HG03280 (cell line): ENCODE data around the gene AFAP1.

ENCODE experiments used
- ATAC-seq: cut with Tn5 transposase; IDR thresholded peaks from one replicate; pipeline ENCODE4 v1.9.1; 2021; ENCODE audit warnings: mild to moderate bottlenecking, moderate library complexity; ENCODE audit not compliant: unreplicated experiment

Gene AFAP1

DNA sequence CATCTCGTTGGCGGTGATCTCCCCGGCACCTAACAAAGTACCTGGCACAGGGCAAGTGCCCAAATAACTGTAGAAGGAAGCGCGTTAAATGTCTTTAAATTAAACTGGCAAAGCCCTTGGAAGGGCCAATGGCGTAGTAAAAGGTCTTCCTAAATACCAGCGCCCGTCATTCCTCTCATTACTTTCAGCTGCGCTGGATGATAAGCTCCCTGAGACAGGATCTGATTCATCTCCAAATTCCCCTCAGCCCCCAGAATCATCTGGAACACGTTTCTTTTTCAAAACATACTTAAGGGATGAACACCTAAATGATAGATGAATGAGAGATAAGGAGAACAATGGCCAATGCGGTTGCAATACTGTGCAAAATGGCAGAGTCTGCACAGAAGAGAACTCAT, 95.1 kb downstream of the AFAP1 start:
- no peak for ATAC-seq

GRCh38 chr4:7843831-7844593, 95.6 kb downstream of the AFAP1 start:
- ATAC-seq: peak; percentile 84

DNA sequence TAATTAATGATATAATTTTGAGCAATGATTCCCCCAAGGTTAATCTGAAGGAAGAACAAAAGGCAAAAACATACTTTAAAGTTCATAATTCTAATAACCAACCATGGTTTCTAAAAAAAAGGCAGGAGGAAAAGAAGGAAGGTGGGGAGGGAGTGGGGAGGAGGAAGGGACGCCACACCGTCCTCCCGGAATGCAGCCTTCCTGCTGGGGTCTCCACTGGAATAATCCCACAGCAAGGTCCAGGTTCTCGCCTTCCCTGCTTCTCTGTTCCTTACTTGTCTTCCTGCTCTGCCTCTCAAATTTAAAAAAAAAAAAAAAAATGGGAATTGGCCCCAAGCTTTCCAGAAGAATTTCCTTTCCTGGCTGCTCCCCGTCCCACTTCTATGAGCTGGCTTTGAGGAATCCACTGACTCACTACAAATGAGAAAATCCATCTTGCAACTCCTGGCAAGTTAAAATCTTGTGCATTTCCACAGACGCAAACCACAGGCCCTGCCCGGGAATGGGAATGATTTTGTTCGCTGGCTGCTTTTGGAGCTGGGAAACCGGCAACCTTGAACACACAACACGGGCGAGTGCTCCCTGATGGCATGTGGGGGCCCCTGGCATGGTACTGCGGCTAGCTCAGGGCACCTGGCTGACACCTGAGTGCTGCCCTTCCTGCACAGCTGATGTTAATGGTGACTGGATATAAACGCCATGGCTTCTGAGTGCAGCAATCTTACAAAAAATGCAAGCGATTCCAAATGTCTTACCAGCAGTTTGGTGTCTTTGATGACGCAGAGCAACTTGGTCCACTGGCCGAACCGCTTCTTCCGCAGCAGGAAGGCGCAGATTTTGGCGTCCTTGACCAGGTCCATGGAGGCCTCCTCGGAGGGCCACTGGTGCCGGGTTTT, 97.0 kb downstream of the AFAP1 start:
- no peak for ATAC-seq

GRCh38 chr4:7841894-7842293, 97.8 kb downstream of the AFAP1 start:
- no peak for ATAC-seq

- ATAC-seq: no peak
These were observed 98.6 kb downstream of the AFAP1 start for GRCh38 chr4:7841071-7841470.

DNA sequence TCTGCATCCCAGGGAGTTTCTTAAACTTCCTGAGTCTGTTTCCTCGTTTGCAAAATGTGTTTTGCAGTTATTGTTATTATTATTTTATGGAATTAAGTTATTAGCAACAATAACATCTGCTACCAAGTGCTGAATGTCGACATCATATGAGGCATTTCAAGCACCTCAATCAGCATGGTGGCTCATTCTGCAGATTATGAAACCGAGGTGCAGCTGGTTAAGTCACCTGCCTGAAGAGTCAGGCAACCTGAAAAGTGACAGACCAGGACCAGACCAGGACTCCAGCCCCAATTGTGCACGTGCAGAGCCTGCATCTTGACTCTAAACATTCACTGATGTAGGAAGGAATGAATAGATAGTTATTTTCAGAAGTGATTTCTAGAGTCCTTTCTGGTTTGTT, 99.8 kb downstream of the AFAP1 start:
- no peak for ATAC-seq

- no peak for ATAC-seq
These were observed 101.4 kb downstream of the AFAP1 start for GRCh38 chr4:7838136-7838782.

DNA sequence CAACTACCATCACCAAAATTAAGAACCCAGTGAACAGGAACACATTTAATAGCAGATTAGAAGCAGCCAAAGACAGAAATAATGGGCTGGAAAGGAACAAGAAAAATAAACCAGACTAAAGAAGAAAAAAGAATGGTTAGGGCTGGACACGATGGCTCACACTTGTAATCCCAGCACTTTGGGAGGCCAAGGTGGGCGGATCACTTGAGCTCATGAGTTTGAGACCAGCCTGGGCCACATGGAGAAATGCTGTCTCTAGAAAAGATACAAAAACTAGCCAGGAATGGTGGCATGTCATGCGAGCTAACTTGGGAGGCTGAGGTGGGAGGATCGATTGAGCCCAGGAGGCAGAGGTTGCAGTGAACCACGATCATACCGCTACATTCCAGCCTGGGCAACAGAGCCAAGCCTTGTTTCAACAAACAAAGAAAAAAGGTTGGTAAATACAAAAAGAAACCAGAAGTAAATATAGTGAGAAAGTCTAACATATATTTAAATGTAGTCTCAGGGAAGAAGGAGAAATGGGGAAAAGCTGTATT, 102.0 kb downstream of the AFAP1 start:
- no peak for ATAC-seq

GRCh38 chr4:7831858-7832730, 107.6 kb downstream of the AFAP1 start:
- ATAC-seq: no peak

GRCh38 chr4:7831330-7831729, 108.3 kb downstream of the AFAP1 start:
- peak; percentile 82 for ATAC-seq

GRCh38 chr4:7830747-7831146, 108.9 kb downstream of the AFAP1 start:
- no peak for ATAC-seq

- no peak for ATAC-seq
These were observed 109.7 kb downstream of the AFAP1 start for GRCh38 chr4:7829652-7830580.

DNA sequence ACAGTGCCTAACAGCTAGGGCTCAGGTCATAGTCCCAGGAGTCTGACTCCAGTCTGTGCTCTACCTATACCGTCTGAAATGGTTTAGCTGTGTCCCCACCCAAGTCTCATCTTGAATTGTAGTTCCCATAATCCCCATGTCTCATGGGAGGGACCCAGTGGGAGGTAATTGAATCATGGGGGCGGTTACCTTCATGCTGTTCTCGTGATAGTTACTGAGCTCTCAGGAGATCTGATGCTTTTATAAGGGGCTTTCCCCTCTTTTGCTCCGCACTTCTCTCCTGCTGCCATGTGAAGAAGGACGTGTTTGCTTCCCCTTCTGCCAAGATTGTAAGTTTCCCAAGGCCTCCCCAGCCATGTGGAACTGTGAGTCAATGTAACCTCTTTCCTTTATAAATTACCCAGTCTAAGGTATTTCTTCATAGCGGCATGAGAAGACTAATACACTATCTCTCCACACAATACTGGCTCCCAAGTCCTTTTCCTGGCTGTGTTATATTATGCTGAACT, 110.8 kb downstream of the AFAP1 start:
- no peak for ATAC-seq

- peak; percentile 41 for ATAC-seq
These were observed 111.5 kb downstream of the AFAP1 start for GRCh38 chr4:7828011-7828720.

DNA sequence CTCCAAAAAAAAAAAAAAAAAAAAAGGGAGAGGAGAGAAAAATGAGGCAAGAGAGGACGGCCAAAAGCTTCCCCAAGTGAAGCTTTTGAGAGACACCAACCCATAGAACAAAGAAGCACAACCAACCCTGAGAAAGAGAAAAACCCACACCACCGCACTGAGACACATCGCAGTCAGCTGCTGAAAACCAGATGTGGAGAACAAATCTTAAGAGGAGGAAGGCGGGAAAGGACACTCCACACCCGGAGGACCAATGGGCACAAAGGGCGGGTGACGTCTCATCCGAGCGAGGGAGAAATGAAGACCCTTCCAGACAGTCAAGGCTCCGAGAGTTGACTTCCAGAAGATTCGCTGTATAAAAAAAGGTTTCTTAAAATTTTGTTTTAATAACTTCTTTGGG, 112.1 kb downstream of the AFAP1 start:
- no peak for ATAC-seq

DNA sequence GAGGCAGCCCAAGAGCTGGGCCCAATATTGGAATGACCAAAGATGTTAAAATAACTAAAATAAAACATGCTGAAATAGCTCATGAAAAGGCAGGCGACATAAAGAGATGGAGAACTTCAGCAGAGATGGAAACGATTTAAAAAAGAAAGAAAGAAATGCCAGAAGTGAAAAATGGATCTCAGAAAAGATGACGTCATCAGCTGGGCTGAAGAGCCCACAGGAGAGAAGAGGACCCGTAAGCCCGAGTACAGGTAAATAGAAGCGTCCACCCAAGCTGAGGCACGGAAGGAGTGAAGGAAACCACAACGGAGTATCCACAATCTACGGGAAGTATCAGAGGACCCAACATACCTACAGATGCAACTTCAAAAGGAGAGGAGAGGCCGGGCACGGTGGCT, 112.8 kb downstream of the AFAP1 start:
- no peak for ATAC-seq

- ATAC-seq: no peak
These were observed 113.3 kb downstream of the AFAP1 start for GRCh38 chr4:7826176-7826908.

- ATAC-seq: no peak
These were observed 115.4 kb downstream of the AFAP1 start for GRCh38 chr4:7824218-7824617.
